ENCODE results near the gene PSMB9. TPM values are rescaled to one million over a fixed set of nuclear protein-coding genes. Genes with fewer than 3 reads are reported as not detected.
"Not testable (repeated sequence)": the region's sequence is repeated elsewhere in the genome, so short reads cannot be mapped to it uniquely, and the experiment has no call there.

PSMB9 gene
- total and polyA plus RNA-seq, 8 donors, result 5.4 to 107 (median 13.5) TPM

DNA sequence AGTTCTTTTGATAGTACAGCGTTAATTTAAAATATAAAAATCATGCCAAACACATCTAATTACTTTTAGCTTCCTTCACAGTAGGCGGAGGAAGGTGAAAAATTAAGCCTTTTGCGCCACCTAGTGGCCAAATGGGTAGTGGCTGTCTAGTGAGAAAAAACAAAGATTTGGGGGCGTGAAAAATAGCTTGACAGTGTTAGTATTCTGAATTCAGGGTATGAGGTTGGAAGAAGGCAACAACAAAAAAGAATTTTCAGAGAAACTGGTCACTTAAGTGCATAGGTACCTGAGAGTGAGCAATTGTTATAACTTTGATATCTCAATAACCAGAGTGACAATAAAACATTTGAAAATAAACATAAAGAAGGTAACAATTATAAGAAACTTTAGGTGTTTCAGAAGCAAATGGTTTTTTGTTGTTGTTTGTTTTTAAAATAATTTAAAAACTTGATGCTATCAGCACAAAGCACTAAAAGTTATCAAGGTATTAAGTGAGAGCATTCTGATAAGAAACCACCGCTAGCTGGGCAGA, 14.3 kb downstream of the PSMB9 start:
- Histone ChIP-seq H3K27ac (no peak overlapping the region), H3K9me3 (no peaks in the 10 kb centered on the region), H3K4me1 (peaks cover 0 to 12% (median 9%) of the 10 kb centered on the region in 4 donors), H3K4me3 (no peak overlapping the region), H3K27me3 (peaks cover 0 to 13% (median 0%) of the 10 kb centered on the region in 3 donors), H3K36me3 (no peaks in the 10 kb centered on the region)
- 6 to 12% (median 9%) methylated on average over 5 of the region's 5 CpGs for WGBS, 5 donors
- intact Hi-C loops (cut with DNase I; ENCODE audit: low total_unique reads), result no loop called here
- peak in 1 of 3 donors; percentile 42 for TF ChIP-seq POLR2AphosphoS5 (IDR thresholded peaks at IDR 0.05)
- TF ChIP-seq POLR2A (IDR thresholded peaks at IDR 0.05), result no peak
- no peak for TF ChIP-seq EP300 (IDR thresholded peaks at IDR 0.05)
- TF ChIP-seq, protein P1, sequence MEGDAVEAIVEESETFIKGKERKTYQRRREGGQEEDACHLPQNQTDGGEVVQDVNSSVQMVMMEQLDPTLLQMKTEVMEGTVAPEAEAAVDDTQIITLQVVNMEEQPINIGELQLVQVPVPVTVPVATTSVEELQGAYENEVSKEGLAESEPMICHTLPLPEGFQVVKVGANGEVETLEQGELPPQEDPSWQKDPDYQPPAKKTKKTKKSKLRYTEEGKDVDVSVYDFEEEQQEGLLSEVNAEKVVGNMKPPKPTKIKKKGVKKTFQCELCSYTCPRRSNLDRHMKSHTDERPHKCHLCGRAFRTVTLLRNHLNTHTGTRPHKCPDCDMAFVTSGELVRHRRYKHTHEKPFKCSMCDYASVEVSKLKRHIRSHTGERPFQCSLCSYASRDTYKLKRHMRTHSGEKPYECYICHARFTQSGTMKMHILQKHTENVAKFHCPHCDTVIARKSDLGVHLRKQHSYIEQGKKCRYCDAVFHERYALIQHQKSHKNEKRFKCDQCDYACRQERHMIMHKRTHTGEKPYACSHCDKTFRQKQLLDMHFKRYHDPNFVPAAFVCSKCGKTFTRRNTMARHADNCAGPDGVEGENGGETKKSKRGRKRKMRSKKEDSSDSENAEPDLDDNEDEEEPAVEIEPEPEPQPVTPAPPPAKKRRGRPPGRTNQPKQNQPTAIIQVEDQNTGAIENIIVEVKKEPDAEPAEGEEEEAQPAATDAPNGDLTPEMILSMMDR (IDR thresholded peaks at IDR 0.05), result peak in 5 of 7 experiments; percentile 72 to 99 (median 93)
- peak; percentile 86 to 93 for DNase-seq

DNA sequence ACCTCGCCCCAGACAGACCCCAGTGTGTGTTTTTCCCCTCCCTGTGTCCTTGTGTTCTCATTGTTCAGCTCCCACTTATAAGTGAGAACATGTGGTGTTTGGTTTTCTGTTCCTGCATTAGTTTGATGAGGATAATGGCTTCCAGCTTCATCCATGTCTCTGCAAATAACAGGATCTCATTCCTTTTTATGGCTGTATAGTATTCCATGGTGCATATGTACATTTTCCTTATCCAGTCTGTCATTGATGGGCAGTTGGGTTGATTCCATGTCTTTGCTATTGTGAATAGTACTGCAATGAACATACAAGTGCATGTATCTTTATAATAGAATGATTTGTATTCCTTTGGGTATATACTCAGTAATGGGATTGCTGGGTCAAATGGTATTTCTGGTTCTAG, 20.0 kb downstream of the PSMB9 start:
- H3K4me3 ChIP-seq; H3K9me3 ChIP-seq; DNase-seq; H3K36me3 ChIP-seq; H3K4me1 ChIP-seq; intact Hi-C loops (cut with DNase I; ENCODE audit: low total_unique reads); H3K27ac ChIP-seq: not testable (repeated sequence)
- 0 to 54% (median 45%) methylated on average over 1 of the region's 1 CpG for WGBS, 5 donors
- peaks cover 0 to 26% (median 0%) of the 10 kb centered on the region in 3 donors for H3K27me3 ChIP-seq

DNA sequence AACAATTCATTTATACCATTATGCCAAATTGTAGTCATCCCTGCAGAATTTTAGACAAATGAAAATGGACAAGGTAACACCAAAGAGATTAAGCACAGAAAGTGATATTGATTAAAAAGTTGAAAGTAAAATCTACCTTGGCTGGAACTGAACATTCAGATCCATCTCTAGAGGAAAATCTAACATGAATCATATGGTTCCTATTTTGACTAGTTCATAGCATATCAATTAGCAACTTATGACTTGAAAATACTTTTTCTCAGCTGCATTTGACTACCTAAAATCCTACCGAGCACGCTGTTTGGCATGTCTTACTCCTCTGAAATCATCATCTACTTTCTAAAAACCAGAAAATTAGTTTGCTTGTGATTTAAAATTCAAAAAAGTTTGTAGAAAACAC, 22.6 kb downstream of the PSMB9 start:
- no peaks in the 10 kb centered on the region for H3K9me3 ChIP-seq
- peaks cover 0 to 30% (median 0%) of the 10 kb centered on the region in 3 donors for H3K27me3 ChIP-seq
- intact Hi-C loops (cut with DNase I; ENCODE audit: low total_unique reads), result no loop called here
- 84 to 94% (median 92%) methylated on average over 2 of the region's 2 CpGs for WGBS, 5 donors
- H3K4me3 ChIP-seq, result no peak overlapping the region
- no peak for TF ChIP-seq EP300 (IDR thresholded peaks at IDR 0.05)
- no peak for TF ChIP-seq POLR2AphosphoS5 (IDR thresholded peaks at IDR 0.05)
- TF ChIP-seq, protein P1 (IDR thresholded peaks at IDR 0.05), result no peak
- TF ChIP-seq POLR2A (IDR thresholded peaks at IDR 0.05), result no peak
- no peaks in the 10 kb centered on the region for H3K4me1 ChIP-seq
- no peak overlapping the region for H3K27ac ChIP-seq
- no peak for DNase-seq
- H3K36me3 ChIP-seq, result no peaks in the 10 kb centered on the region

DNA sequence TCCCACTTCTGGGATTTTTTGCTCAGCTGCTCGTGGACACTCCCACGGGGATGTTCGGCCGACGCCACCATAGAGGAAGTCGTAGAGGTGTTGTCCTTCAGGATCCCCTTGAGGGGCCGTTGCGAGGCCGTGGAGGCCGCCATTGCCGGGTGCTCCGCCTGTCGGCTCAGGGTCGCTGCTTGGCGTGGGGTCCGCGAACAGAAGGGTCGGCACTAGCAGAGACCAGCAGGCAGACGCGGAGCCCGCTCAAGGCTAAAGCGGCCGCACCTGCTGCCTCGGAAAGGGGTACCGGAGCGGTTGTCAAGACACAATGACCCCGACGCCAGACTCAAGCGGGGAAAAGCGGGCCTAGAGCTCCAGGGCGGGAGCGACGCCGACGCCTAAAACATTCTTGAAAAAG, 25.7 kb downstream of the PSMB9 start:
- no peaks in the 10 kb centered on the region for H3K36me3 ChIP-seq
- no peak overlapping the region for H3K4me3 ChIP-seq
- H3K27ac ChIP-seq, result no peak overlapping the region
- H3K9me3 ChIP-seq, result no peaks in the 10 kb centered on the region
- WGBS, 5 donors, result 40 to 58% (median 46%) methylated on average over 28 to 35 of the region's 35 CpGs
- TF ChIP-seq, protein P1 (IDR thresholded peaks at IDR 0.05), result no peak
- TF ChIP-seq POLR2A (IDR thresholded peaks at IDR 0.05) (no peak), POLR2AphosphoS5 (IDR thresholded peaks at IDR 0.05) (no peak), EP300 (IDR thresholded peaks at IDR 0.05) (no peak)
- H3K4me1 ChIP-seq, result no peaks in the 10 kb centered on the region
- intact Hi-C loops (cut with DNase I; ENCODE audit: low total_unique reads), result loop anchor here (5.0 to 10.0 kb wide), 2 partner anchors 55 to 108 kb away; no protein-coding TSS in a partner anchor
- DNase-seq, result no peak
- peaks cover 0 to 18% (median 0%) of the 10 kb centered on the region in 3 donors for H3K27me3 ChIP-seq

DNA sequence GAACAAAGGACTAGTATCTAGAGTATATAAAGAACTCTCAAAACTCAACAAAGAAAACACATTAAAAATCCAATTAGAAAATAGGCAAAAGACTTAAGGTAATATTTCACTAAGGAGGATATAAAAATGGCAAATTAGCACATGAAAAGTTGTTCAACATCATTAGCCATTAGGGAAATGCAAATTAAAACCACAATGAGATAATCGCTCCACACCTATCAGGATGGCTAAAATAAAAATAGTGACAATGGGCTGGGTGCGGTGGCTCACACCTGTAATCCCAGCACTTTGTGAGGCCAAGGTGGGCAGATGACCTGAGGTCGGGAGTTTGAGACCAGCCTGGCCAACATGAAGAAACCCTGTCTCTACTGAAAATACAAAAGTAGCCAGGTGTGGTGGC, 27.0 kb downstream of the PSMB9 start:
- intact Hi-C loops (cut with DNase I; ENCODE audit: low total_unique reads), result loop anchor here (5.0 to 10.0 kb wide), 2 partner anchors 54 to 106 kb away; no protein-coding TSS in a partner anchor
- H3K4me1 ChIP-seq, H3K9me3 ChIP-seq, H3K4me3 ChIP-seq, DNase-seq, H3K27ac ChIP-seq, H3K36me3 ChIP-seq: not testable (repeated sequence)
- H3K27me3 ChIP-seq, result peaks cover 0 to 18% (median 0%) of the 10 kb centered on the region in 3 donors
- 58 to 85% (median 75%) methylated on average over 3 of the region's 3 CpGs for WGBS, 5 donors
